ENCODE results near the gene FZR1.
A peak's percentile ranks its signal among the peaks of the same experiment; 100 is the strongest.

Gene FZR1

DNA sequence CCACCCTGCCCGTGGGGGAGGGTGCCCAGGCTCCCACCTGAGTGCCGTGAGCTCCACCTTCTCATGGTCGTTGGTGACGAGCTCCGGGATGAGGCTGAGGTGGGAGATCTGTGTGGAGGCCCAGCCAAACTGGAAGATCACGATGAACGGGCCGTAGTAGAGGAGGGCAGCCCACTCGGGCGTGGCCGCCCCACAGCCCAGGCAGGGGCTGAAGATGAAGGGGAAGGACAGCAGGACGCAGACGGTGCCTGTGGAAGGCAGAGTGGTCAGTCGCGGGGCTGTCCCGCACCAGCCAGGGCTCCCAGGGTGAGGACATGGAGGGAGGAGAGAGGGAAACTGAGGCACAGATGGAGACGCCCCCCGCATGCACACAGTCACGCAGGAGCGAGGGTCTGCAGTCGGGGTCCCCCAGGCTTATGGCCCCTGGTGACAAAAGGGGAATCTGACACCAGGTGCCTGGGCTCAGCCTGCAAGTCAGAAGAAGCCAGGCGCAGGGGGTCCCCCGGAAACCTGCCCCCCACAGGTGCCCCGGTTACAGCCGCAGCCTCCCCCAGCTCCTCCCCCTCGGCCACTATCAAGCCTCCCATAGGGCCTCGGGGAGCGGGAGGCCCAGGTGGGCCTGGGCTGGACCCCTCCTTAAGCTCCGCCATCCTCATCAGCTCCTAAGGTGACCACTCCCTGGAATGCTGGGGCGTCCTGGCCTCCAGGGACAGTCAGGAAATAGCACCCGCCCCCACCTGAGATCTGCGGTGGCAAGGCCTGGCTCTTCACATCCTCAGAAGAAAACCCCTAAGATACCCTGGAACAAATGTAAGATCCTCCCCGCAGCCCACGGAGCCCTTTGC lies 45.1 kb downstream of the FZR1 start:
- no peak overlapping the region for H3K27ac ChIP-seq
- H3K27me3 ChIP-seq (ENCODE audit: insufficient read depth, low read depth, severe bottlenecking): no peaks in the 10 kb centered on the region
- no peaks in the 10 kb centered on the region for H3K9me3 ChIP-seq (ENCODE audit: severe bottlenecking)
- peaks cover 24% of the 10 kb centered on the region for H3K36me3 ChIP-seq
- DNase-seq: no peak
- TF ChIP-seq, protein P1, sequence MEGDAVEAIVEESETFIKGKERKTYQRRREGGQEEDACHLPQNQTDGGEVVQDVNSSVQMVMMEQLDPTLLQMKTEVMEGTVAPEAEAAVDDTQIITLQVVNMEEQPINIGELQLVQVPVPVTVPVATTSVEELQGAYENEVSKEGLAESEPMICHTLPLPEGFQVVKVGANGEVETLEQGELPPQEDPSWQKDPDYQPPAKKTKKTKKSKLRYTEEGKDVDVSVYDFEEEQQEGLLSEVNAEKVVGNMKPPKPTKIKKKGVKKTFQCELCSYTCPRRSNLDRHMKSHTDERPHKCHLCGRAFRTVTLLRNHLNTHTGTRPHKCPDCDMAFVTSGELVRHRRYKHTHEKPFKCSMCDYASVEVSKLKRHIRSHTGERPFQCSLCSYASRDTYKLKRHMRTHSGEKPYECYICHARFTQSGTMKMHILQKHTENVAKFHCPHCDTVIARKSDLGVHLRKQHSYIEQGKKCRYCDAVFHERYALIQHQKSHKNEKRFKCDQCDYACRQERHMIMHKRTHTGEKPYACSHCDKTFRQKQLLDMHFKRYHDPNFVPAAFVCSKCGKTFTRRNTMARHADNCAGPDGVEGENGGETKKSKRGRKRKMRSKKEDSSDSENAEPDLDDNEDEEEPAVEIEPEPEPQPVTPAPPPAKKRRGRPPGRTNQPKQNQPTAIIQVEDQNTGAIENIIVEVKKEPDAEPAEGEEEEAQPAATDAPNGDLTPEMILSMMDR (IDR thresholded peaks at IDR 0.05; ENCODE audit: low read depth, low read length): no peak
- H3K4me3 ChIP-seq (ENCODE audit: low read depth, low read length): no peak overlapping the region

DNA sequence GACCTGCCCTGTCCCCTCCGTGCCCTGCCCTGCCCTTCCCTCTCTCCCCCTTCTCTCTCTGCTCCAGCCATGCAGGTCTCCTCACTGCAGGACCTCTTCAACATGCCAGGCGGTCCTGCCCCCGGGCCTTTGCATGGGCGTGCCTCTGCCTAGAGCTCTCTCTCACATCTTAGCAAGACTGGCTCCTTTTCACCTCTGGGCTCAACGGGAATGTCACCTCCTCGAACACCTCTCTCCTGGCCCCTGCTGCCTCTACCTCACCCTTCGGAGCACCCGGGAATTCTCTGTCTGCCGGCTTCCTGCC lies 45.6 kb downstream of the FZR1 start:
- Histone ChIP-seq H3K27ac (no peak overlapping the region), H3K36me3 (peaks cover 21% of the 10 kb centered on the region)
- TF ChIP-seq, protein P1 (IDR thresholded peaks at IDR 0.05; ENCODE audit: low read depth, low read length): no peak

DNA sequence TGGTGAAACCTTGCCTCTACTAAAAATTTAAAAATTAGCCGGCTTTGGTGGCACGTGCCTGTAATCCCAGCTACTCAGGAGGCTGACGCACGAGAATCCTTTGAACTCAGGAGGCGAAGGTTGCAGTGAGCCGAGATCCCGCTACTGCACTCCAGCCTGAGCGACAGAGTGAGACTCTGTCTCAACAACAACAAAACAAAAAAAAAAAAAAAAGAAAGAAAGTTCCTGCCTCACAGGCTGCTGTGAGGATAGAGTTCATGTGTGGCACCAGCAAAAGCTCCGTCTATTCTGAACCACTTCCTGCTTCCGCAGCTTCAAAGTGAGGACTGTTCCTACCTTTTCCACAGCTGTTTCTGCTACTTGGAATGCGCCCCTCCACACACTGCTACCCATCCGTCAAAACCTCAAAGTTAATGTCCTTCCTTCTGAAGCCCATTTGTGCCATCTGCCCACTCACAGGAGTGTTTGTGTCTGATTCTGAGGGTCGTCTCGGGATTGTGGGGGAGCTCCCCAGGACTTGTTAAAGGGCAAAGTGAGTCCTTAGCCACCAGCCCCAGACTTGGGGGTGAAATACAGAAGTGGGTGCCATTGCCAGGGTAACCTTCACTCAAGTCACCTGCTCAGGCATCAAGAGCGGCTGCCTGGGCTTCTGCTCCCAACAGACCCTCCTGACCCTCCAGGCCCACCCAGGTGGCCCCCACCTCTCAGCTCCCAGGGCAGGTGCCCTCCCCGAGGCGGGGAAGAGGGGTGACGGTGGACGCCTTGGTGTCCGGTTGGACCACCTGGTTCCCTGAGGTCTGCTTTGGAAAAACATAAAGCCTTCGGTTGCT lies 48.4 kb downstream of the FZR1 start:
- no peak overlapping the region for H3K27ac ChIP-seq

More for the DNA sequence above, 45.6 kb downstream of the FZR1 start:
- H3K4me3 ChIP-seq (ENCODE audit: low read depth, low read length): no peak overlapping the region
- DNase-seq: no peak
- H3K27me3 ChIP-seq (ENCODE audit: insufficient read depth, low read depth, severe bottlenecking): no peaks in the 10 kb centered on the region
- no peaks in the 10 kb centered on the region for H3K9me3 ChIP-seq (ENCODE audit: severe bottlenecking)

DNA sequence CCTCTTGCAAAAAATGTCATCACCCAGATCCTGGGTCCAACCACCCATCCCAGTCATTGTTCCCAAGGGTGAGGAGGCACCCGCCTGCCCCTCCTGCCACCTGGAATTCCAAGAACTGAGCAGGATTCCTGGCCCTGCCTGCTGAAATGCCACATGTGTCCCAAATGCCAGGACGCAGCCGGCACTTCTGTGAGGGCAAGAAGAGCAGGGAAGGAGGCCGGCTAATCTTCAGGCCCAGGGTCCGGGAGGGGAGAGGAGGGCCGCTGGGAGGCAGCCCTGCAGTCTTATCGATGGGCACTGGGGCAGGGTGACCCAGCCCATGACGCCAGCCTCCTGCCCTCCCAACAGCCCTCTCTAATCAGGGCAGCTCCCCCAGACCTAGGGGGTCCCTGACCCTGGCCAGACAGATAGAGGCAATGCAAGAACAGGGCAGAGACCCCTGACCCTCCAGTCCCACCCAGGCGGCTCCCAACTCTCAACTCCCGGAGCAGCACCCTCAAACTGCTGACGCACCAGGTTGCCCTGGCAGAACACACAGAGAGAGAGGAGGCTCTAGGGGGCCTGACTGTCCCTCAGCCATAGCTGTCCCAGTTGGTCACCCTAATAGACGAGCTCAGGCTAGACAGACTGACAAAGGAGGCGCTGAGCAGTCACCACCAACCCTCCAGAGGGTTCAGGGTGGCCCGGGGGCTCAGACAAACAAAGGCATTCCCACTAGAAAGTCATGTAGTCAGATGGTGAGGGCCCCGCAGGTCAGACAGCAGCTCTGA lies 49.7 kb downstream of the FZR1 start:
- TF ChIP-seq, protein P1 (IDR thresholded peaks at IDR 0.05; ENCODE audit: low read depth, low read length): no peak
- H3K27me3 ChIP-seq (ENCODE audit: insufficient read depth, low read depth, severe bottlenecking): no peaks in the 10 kb centered on the region
- no peak overlapping the region for H3K4me3 ChIP-seq (ENCODE audit: low read depth, low read length)
- no peak overlapping the region for H3K27ac ChIP-seq
- DNase-seq: no peak
- peaks cover 2% of the 10 kb centered on the region for H3K36me3 ChIP-seq
- no peaks in the 10 kb centered on the region for H3K9me3 ChIP-seq (ENCODE audit: severe bottlenecking)

More for the DNA sequence above, 48.4 kb downstream of the FZR1 start:
- H3K4me3 ChIP-seq (ENCODE audit: low read depth, low read length): no peak overlapping the region
- no peak for DNase-seq
- H3K27me3 ChIP-seq (ENCODE audit: insufficient read depth, low read depth, severe bottlenecking): no peaks in the 10 kb centered on the region
- H3K36me3 ChIP-seq: peaks cover 6% of the 10 kb centered on the region
- no peaks in the 10 kb centered on the region for H3K9me3 ChIP-seq (ENCODE audit: severe bottlenecking)
- TF ChIP-seq, protein P1 (IDR thresholded peaks at IDR 0.05; ENCODE audit: low read depth, low read length): no peak

DNA sequence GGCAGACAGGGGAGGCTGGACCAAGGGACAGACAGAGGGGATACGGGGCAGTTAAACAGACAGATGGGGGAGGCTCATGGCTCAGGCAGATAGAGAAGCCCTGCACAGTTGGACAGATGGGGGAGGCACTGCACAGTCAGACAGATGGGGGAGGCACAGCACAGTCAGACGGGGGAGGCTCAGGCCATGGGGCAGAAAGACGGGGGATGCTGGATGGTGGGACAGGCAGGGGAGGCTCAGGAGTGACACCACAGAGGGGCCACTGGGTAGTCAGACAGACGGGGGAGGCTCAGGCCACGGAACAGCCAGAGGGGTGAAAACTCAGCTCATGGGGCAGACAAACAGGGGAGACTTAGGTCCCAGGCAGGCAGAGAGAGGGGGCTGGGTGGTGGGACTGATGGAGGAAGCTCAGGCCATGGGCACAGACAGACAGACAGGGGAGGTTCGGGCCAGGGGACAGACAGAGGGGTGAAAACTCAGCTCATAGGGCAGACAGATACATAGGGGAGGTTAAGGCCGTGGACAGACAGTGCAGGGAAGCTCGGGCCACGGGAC lies 50.4 kb downstream of the FZR1 start:
- H3K27ac ChIP-seq: no peak overlapping the region
- peak overlapping the region; percentile 70 for H3K4me3 ChIP-seq (ENCODE audit: low read depth, low read length)
- H3K27me3 ChIP-seq (ENCODE audit: insufficient read depth, low read depth, severe bottlenecking): no peaks in the 10 kb centered on the region
- DNase-seq: no peak
- H3K9me3 ChIP-seq (ENCODE audit: severe bottlenecking): no peaks in the 10 kb centered on the region
- H3K36me3 ChIP-seq: no peaks in the 10 kb centered on the region; the same call in 1 of the 2 replicates
- TF ChIP-seq, protein P1 (IDR thresholded peaks at IDR 0.05; ENCODE audit: low read depth, low read length): no peak

All from WERI-Rb-1 (cell line).